Neural progenitor cell (in vitro differentiated cells): Measurements from ENCODE around the gene ACD. TPM values are rescaled to one million over a fixed set of nuclear protein-coding genes. Genes with fewer than 3 reads are reported as not detected.

Experiments
- DNase-seq: peaks from one replicate; pipeline ENCODE4 v3.0.0-alpha.2; 2016; ENCODE audit warnings: low spot score
- H2AFZ ChIP-seq: fragments of 200-600 bp; sonication (generic); replicated peaks from 2 replicates; pipeline ENCODE4 v1.6.1; 2016; ENCODE audit warnings: antibody characterized with exemption
- H3F3A ChIP-seq: fragments of 200-600 bp; sonication (generic); 2 replicates; pipeline ENCODE4 v1.6.1; 2016; ENCODE audit warnings: antibody characterized with exemption, low read depth
- H3K27ac ChIP-seq: fragments of 200-600 bp; sonication (generic); 2 replicates; pipeline ENCODE4 v1.5.1; 2016; ENCODE audit warnings: mild to moderate bottlenecking
- H3K27me3 ChIP-seq: fragments of 200-600 bp; sonication (generic); 2 replicates; pipeline ENCODE4 v1.6.1; 2016; ENCODE audit warnings: mild to moderate bottlenecking, moderate library complexity
- H3K36me3 ChIP-seq: fragments of 200-600 bp; sonication (generic); 2 replicates; pipeline ENCODE4 v1.5.1; 2016
- H3K4me1 ChIP-seq: fragments of 200-600 bp; sonication (generic); 2 replicates; pipeline ENCODE4 v1.6.1; 2016; ENCODE audit warnings: mixed run types
- H3K4me2 ChIP-seq: fragments of 200-600 bp; sonication (generic); 2 replicates; pipeline ENCODE4 v1.6.1; 2016
- H3K4me3 ChIP-seq: fragments of 200-600 bp; sonication (generic); 2 replicates; pipeline ENCODE4 v1.5.1; 2016
- H3K79me2 ChIP-seq: fragments of 200-600 bp; sonication (generic); 2 replicates; pipeline ENCODE4 v1.6.1; 2016; ENCODE audit warnings: low read depth
- H3K9ac ChIP-seq: fragments of 200-600 bp; sonication (generic); 2 replicates; pipeline ENCODE4 v1.6.1; 2016
- H3K9me3 ChIP-seq: fragments of 200-600 bp; sonication (generic); 2 replicates; pipeline ENCODE4 v1.5.1; 2016; ENCODE audit warnings: low read depth
- H4K20me1 ChIP-seq: fragments of 200-600 bp; sonication (generic); 2 replicates; pipeline ENCODE4 v1.6.1; 2016; ENCODE audit warnings: low read depth
- H3K27ac Mint-ChIP-seq: 3 replicates; pipeline ENCODE4 v1.8.0; 2021; ENCODE audit warnings: mixed read lengths
- H3K27me3 Mint-ChIP-seq: 2 replicates; pipeline ENCODE4 v1.8.0; 2022; ENCODE audit warnings: low read depth, mild to moderate bottlenecking, inconsistent platforms, moderate library complexity, mixed read lengths; ENCODE audit not compliant: insufficient read depth
- H3K36me3 Mint-ChIP-seq: 3 replicates; pipeline ENCODE4 v1.8.0; 2021; ENCODE audit warnings: mixed read lengths
- H3K4me1 Mint-ChIP-seq: 3 replicates; pipeline ENCODE4 v1.8.0; 2021; ENCODE audit warnings: mixed read lengths
- H3K4me3 Mint-ChIP-seq: 3 replicates; pipeline ENCODE4 v1.8.0; 2021; ENCODE audit warnings: mild to moderate bottlenecking, moderate library complexity, mixed read lengths
- H3K9me3 Mint-ChIP-seq: 3 replicates; pipeline ENCODE4 v1.8.0; 2020; ENCODE audit warnings: mixed read lengths
- EZH2 ChIP-seq: fragments of 200-600 bp; sonication (generic); IDR thresholded peaks from 2 replicates; pipeline ENCODE4 v1.6.1; 2017; ENCODE audit warnings: antibody characterized with exemption, mild to moderate bottlenecking, moderate library complexity
- EZH2phosphoT487 ChIP-seq: fragments of 200-600 bp; sonication (generic); IDR thresholded peaks from 2 replicates; pipeline ENCODE4 v1.6.1; 2017; ENCODE audit warnings: antibody characterized with exemption
- total RNA-seq: library from RNA; depleted of rRNA; stranded (reverse); fragments of >200 nt; gene quantifications from 2 replicates; pipeline ENCODE4 v1.2.3, GENCODE V29; 2015; ENCODE audit warnings: low replicate concordance
- TF ChIP-seq, protein P1 (sequence below): fragments of 200-600 bp; sonication (generic); IDR thresholded peaks from 2 replicates; pipeline ENCODE4 v1.5.1; 2017; ENCODE audit warnings: antibody characterized with exemption, mild to moderate bottlenecking

The ACD gene
- total RNA-seq, 1 donor from 2014 or later = 11.5 TPM

- TF ChIP-seq EZH2 (no peak), EZH2phosphoT487 (no peak)
- TF ChIP-seq, protein P1, sequence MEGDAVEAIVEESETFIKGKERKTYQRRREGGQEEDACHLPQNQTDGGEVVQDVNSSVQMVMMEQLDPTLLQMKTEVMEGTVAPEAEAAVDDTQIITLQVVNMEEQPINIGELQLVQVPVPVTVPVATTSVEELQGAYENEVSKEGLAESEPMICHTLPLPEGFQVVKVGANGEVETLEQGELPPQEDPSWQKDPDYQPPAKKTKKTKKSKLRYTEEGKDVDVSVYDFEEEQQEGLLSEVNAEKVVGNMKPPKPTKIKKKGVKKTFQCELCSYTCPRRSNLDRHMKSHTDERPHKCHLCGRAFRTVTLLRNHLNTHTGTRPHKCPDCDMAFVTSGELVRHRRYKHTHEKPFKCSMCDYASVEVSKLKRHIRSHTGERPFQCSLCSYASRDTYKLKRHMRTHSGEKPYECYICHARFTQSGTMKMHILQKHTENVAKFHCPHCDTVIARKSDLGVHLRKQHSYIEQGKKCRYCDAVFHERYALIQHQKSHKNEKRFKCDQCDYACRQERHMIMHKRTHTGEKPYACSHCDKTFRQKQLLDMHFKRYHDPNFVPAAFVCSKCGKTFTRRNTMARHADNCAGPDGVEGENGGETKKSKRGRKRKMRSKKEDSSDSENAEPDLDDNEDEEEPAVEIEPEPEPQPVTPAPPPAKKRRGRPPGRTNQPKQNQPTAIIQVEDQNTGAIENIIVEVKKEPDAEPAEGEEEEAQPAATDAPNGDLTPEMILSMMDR = no peak
- H3K4me3 ChIP-seq = no peak overlapping the region
- H3K79me2 ChIP-seq = no peaks in the 10 kb centered on the region
- no peaks in the 10 kb centered on the region for H3K9me3 ChIP-seq
- peaks cover 44% of the 10 kb centered on the region for H4K20me1 ChIP-seq
- H3K36me3 Mint-ChIP-seq = no peaks in the 10 kb centered on the region
- no peak overlapping the region for H3K9ac ChIP-seq
- peaks cover 7% of the 10 kb centered on the region for H3K4me1 ChIP-seq
- peaks cover 8% of the 10 kb centered on the region for H3F3A ChIP-seq
- no peak overlapping the region for H3K4me2 ChIP-seq
- H3K27ac ChIP-seq = no peak overlapping the region
- no peak overlapping the region for H3K27ac Mint-ChIP-seq
- no peak overlapping the region for H2AFZ ChIP-seq
- no peaks in the 10 kb centered on the region for H3K36me3 ChIP-seq
- peaks cover 10% of the 10 kb centered on the region for H3K4me1 Mint-ChIP-seq
- H3K27me3 ChIP-seq = peaks cover 59% of the 10 kb centered on the region
- H3K4me3 Mint-ChIP-seq = no peak overlapping the region
- H3K9me3 Mint-ChIP-seq = no peaks in the 10 kb centered on the region
- peaks cover 28% of the 10 kb centered on the region for H3K27me3 Mint-ChIP-seq
- no peak for DNase-seq
Measured at GRCh38 chr16:67650023-67650422, 10.0 kb downstream of the ACD start.

GRCh38 chr16:67649494-67649931, 10.5 kb downstream of the ACD start:
- no peak overlapping the region for H3K4me3 Mint-ChIP-seq
- Histone ChIP-seq H3F3A (peaks cover 8% of the 10 kb centered on the region), H2AFZ (no peak overlapping the region), H3K27ac (no peak overlapping the region), H3K4me1 (peaks cover 7% of the 10 kb centered on the region), H3K36me3 (no peaks in the 10 kb centered on the region), H3K27me3 (peaks cover 58% of the 10 kb centered on the region), H4K20me1 (peaks cover 39% of the 10 kb centered on the region), H3K9me3 (no peaks in the 10 kb centered on the region), H3K4me2 (no peak overlapping the region), H3K79me2 (no peaks in the 10 kb centered on the region), H3K9ac (no peak overlapping the region), H3K4me3 (no peak overlapping the region)
- no peak overlapping the region for H3K27ac Mint-ChIP-seq
- H3K9me3 Mint-ChIP-seq = no peaks in the 10 kb centered on the region
- H3K36me3 Mint-ChIP-seq = no peaks in the 10 kb centered on the region
- peaks cover 25% of the 10 kb centered on the region for H3K27me3 Mint-ChIP-seq
- TF ChIP-seq, protein P1 = no peak
- TF ChIP-seq EZH2 (no peak), EZH2phosphoT487 (no peak)
- DNase-seq = peak; percentile 80
- H3K4me1 Mint-ChIP-seq = peaks cover 10% of the 10 kb centered on the region

GRCh38 chr16:67648764-67649407, 11.2 kb downstream of the ACD start:
- no peak overlapping the region for H3K4me3 ChIP-seq
- H2AFZ ChIP-seq = no peak overlapping the region
- H3F3A ChIP-seq = peaks cover 8% of the 10 kb centered on the region
- peaks cover 58% of the 10 kb centered on the region for H3K27me3 ChIP-seq
- H3K36me3 ChIP-seq = no peaks in the 10 kb centered on the region
- Mint-ChIP-seq H3K9me3 (no peaks in the 10 kb centered on the region), H3K4me3 (peak overlapping the region; percentile 50), H3K36me3 (no peaks in the 10 kb centered on the region), H3K27ac (no peak overlapping the region), H3K27me3 (peaks cover 26% of the 10 kb centered on the region), H3K4me1 (peaks cover 10% of the 10 kb centered on the region)
- no peak overlapping the region for H3K27ac ChIP-seq
- peaks cover 33% of the 10 kb centered on the region for H4K20me1 ChIP-seq
- no peak for DNase-seq
- H3K4me2 ChIP-seq = no peak overlapping the region
- TF ChIP-seq EZH2phosphoT487 = no peak
- TF ChIP-seq, protein P1 = no peak
- no peak for TF ChIP-seq EZH2
- peaks cover 7% of the 10 kb centered on the region for H3K4me1 ChIP-seq
- H3K79me2 ChIP-seq = no peaks in the 10 kb centered on the region
- H3K9me3 ChIP-seq = no peaks in the 10 kb centered on the region
- H3K9ac ChIP-seq = no peak overlapping the region
